Measurements from ENCODE around the gene TMEM44.

DNA sequence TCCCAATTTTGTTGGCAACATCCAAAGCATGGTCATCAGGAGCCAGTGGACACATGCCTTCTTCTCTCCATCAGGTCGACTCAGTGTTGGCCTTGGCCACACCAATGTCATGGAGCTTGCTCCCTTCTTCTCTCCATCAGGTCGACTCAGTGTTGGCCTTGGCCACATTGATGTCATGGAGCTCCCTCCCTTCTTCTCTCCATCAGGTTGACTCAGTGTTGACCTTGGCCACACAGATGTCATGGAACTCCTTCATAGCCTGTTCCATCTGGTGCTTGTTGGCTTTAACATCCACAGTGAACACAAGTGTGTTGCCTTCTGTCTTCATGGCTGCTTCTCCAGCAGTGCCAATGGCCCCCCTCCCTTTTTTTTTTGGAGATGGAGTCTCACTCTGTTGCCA lies 70.2 kb downstream of the TMEM44 start:
- TF ChIP-seq, protein P1, sequence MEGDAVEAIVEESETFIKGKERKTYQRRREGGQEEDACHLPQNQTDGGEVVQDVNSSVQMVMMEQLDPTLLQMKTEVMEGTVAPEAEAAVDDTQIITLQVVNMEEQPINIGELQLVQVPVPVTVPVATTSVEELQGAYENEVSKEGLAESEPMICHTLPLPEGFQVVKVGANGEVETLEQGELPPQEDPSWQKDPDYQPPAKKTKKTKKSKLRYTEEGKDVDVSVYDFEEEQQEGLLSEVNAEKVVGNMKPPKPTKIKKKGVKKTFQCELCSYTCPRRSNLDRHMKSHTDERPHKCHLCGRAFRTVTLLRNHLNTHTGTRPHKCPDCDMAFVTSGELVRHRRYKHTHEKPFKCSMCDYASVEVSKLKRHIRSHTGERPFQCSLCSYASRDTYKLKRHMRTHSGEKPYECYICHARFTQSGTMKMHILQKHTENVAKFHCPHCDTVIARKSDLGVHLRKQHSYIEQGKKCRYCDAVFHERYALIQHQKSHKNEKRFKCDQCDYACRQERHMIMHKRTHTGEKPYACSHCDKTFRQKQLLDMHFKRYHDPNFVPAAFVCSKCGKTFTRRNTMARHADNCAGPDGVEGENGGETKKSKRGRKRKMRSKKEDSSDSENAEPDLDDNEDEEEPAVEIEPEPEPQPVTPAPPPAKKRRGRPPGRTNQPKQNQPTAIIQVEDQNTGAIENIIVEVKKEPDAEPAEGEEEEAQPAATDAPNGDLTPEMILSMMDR (optimal IDR thresholded peaks at IDR 0.05 in 1 of 3, IDR thresholded peaks at IDR 0.05 in 1 of 3, conservative IDR thresholded peaks at IDR 0.05 in 1 of 3; ENCODE audit: extremely low read depth in 1 of 3, insufficient read depth in 2 of 3, low read length in 3 of 3), result no peak
- TF ChIP-seq EZH2 (IDR thresholded peaks at IDR 0.05; ENCODE audit: low read length), result no peak
